Stimulated activated memory B cell treated with anti-CD40 and anti-IgM and Interleukin-4, amounts not matched to agents 10 μg/mL and 1 μg/mL and 100 μg/mL, for 72 hours (primary cell): ENCODE data around the gene TFDP1.

ENCODE experiments used
- ATAC-seq: fragments of 150-1000 bp; cut with Tn5 transposase; 2 replicates; pipeline ENCODE4 v1.10.0; 2021
- H3K27ac Mint-ChIP-seq: one replicate; pipeline ENCODE4 v1.8.0; 2022; ENCODE audit warnings: mild to moderate bottlenecking, mixed read lengths
- H3K27me3 Mint-ChIP-seq: one replicate; pipeline ENCODE4 v1.8.0; 2022; ENCODE audit warnings: mixed read lengths
- H3K36me3 Mint-ChIP-seq: one replicate; pipeline ENCODE4 v1.8.0; 2022; ENCODE audit warnings: mixed read lengths
- H3K4me1 Mint-ChIP-seq: one replicate; pipeline ENCODE4 v1.8.0; 2022; ENCODE audit warnings: mixed read lengths
- H3K4me3 Mint-ChIP-seq: one replicate; pipeline ENCODE4 v1.8.0; 2022; ENCODE audit warnings: mild to moderate bottlenecking, moderate library complexity, mixed read lengths
- H3K9me3 Mint-ChIP-seq: one replicate; pipeline ENCODE4 v1.8.0; 2022; ENCODE audit warnings: mixed read lengths

The TFDP1 gene

GRCh38 chr13:113669231-113669754, 84.7 kb downstream of the TFDP1 start:
- H3K27ac Mint-ChIP-seq: no peak overlapping the region
- H3K4me1 Mint-ChIP-seq: no peaks in the 10 kb centered on the region
- ATAC-seq: no peak
- H3K36me3 Mint-ChIP-seq: no peaks in the 10 kb centered on the region
- no peak overlapping the region for H3K4me3 Mint-ChIP-seq
- H3K27me3 Mint-ChIP-seq: peaks cover 40% of the 10 kb centered on the region
- H3K9me3 Mint-ChIP-seq: no peaks in the 10 kb centered on the region

- H3K4me1 Mint-ChIP-seq: no peaks in the 10 kb centered on the region
- no peak overlapping the region for H3K27ac Mint-ChIP-seq
- no peaks in the 10 kb centered on the region for H3K36me3 Mint-ChIP-seq
- H3K27me3 Mint-ChIP-seq: peaks cover 40% of the 10 kb centered on the region
- no peak for ATAC-seq
- no peaks in the 10 kb centered on the region for H3K9me3 Mint-ChIP-seq
- no peak overlapping the region for H3K4me3 Mint-ChIP-seq
Observed at GRCh38 chr13:113669755-113670341, 85.3 kb downstream of the TFDP1 start.

- Mint-ChIP-seq H3K27ac (no peak overlapping the region), H3K27me3 (peaks cover 40% of the 10 kb centered on the region)
- no peak for ATAC-seq
Observed at GRCh38 chr13:113670541-113670940, 86.0 kb downstream of the TFDP1 start.

GRCh38 chr13:113671066-113672001, 86.8 kb downstream of the TFDP1 start:
- Mint-ChIP-seq H3K27me3 (peaks cover 40% of the 10 kb centered on the region), H3K36me3 (no peaks in the 10 kb centered on the region), H3K27ac (no peak overlapping the region), H3K4me1 (no peaks in the 10 kb centered on the region), H3K9me3 (no peaks in the 10 kb centered on the region), H3K4me3 (no peak overlapping the region)
- ATAC-seq: no peak

More at GRCh38 chr13:113670541-113670940, 86.0 kb downstream of the TFDP1 start:
- H3K36me3 Mint-ChIP-seq: no peaks in the 10 kb centered on the region
- no peaks in the 10 kb centered on the region for H3K9me3 Mint-ChIP-seq
- no peaks in the 10 kb centered on the region for H3K4me1 Mint-ChIP-seq
- H3K4me3 Mint-ChIP-seq: no peak overlapping the region

GRCh38 chr13:113672002-113672651, 87.6 kb downstream of the TFDP1 start:
- Mint-ChIP-seq H3K36me3 (no peaks in the 10 kb centered on the region), H3K4me3 (no peak overlapping the region), H3K4me1 (no peaks in the 10 kb centered on the region), H3K27me3 (peaks cover 40% of the 10 kb centered on the region), H3K9me3 (no peaks in the 10 kb centered on the region), H3K27ac (no peak overlapping the region)
- no peak for ATAC-seq
